GM18870 (cell line): ENCODE data around the gene LRRC8B.
"Not testable (repeated sequence)": the region's sequence is repeated elsewhere in the genome, so short reads cannot be mapped to it uniquely, and the experiment has no call there.

ENCODE experiments used
- ATAC-seq: cut with Tn5 transposase; IDR thresholded peaks from one replicate; pipeline ENCODE4 v1.9.1; 2021; ENCODE audit warnings: moderate library complexity; ENCODE audit not compliant: unreplicated experiment

LRRC8B gene

GRCh38 chr1:89606227-89606980, 81.8 kb downstream of the LRRC8B start:
- ATAC-seq = no peak

GRCh38 chr1:89607156-89607555, 82.5 kb downstream of the LRRC8B start:
- ATAC-seq = no peak

GRCh38 chr1:89607586-89608318, 83.1 kb downstream of the LRRC8B start:
- ATAC-seq = no peak

GRCh38 chr1:89608319-89608983, 83.8 kb downstream of the LRRC8B start:
- ATAC-seq = no peak

GRCh38 chr1:89608984-89609725, 84.5 kb downstream of the LRRC8B start:
- ATAC-seq = no peak

GRCh38 chr1:89609781-89610456, 85.3 kb downstream of the LRRC8B start:
- ATAC-seq = no peak

GRCh38 chr1:89610457-89611011, 85.9 kb downstream of the LRRC8B start:
- ATAC-seq = no peak

GRCh38 chr1:89611721-89612120, 87.1 kb downstream of the LRRC8B start:
- ATAC-seq = peak; percentile 99

GRCh38 chr1:89613928-89614327, 89.3 kb downstream of the LRRC8B start:
- ATAC-seq = no peak

GRCh38 chr1:89615676-89616598, 91.3 kb downstream of the LRRC8B start:
- no peak for ATAC-seq

- no peak for ATAC-seq
Measured at GRCh38 chr1:89616844-89617627, 92.4 kb downstream of the LRRC8B start.

- no peak for ATAC-seq
Measured at GRCh38 chr1:89620664-89621063, 96.0 kb downstream of the LRRC8B start.

GRCh38 chr1:89622895-89623294, 98.3 kb downstream of the LRRC8B start:
- no peak for ATAC-seq

- ATAC-seq = no peak
Measured at GRCh38 chr1:89624314-89624713, 99.7 kb downstream of the LRRC8B start.

- ATAC-seq = no peak
Measured at GRCh38 chr1:89624715-89625323, 100.2 kb downstream of the LRRC8B start.

GRCh38 chr1:89627596-89627962, 103.0 kb downstream of the LRRC8B start:
- ATAC-seq = no peak

- no peak for ATAC-seq
Measured at GRCh38 chr1:89629146-89629545, 104.5 kb downstream of the LRRC8B start.

- ATAC-seq = not testable (repeated sequence)
Measured at GRCh38 chr1:89629600-89629999, 105.0 kb downstream of the LRRC8B start.
